ENCODE results near the gene RIN3.

DNA sequence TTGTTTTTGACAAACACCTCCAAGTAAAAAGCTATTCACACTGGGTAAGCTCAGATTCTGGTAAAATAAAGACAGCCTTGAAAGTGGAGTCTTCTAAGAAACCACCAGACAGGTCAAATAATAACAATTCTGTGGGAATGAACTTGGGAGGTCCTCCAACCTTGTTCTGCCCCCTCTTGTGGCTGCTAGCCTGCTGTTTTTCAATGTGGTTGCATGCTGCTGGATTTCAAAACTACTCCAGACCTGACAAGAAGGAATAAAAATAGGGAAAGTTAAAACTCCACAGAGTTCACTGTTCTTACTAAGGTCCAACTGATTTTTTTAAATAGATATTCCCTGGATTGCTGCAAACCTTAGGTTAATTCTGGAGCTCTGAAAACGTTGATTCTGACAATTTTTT is 32.2 kb upstream of the RIN3 start:
- TF ChIP-seq, protein P1, sequence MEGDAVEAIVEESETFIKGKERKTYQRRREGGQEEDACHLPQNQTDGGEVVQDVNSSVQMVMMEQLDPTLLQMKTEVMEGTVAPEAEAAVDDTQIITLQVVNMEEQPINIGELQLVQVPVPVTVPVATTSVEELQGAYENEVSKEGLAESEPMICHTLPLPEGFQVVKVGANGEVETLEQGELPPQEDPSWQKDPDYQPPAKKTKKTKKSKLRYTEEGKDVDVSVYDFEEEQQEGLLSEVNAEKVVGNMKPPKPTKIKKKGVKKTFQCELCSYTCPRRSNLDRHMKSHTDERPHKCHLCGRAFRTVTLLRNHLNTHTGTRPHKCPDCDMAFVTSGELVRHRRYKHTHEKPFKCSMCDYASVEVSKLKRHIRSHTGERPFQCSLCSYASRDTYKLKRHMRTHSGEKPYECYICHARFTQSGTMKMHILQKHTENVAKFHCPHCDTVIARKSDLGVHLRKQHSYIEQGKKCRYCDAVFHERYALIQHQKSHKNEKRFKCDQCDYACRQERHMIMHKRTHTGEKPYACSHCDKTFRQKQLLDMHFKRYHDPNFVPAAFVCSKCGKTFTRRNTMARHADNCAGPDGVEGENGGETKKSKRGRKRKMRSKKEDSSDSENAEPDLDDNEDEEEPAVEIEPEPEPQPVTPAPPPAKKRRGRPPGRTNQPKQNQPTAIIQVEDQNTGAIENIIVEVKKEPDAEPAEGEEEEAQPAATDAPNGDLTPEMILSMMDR (IDR thresholded peaks at IDR 0.05): no peak
- no peak for TF ChIP-seq ZFX (IDR thresholded peaks at IDR 0.05; ENCODE audit: borderline replicate concordance)
